ENCODE measurements around the gene ZSCAN20.

The ZSCAN20 gene

GRCh38 chr1:33541966-33542365 lies 69.5 kb downstream of the ZSCAN20 start:
- no peak for DNase-seq

All from NCI-H1092 (cell line).